ENCODE measurements around the gene EXOSC5. TPM values are rescaled to one million over a fixed set of nuclear protein-coding genes. Genes with fewer than 3 reads are reported as not detected.
A peak's percentile ranks its signal among the peaks of the same experiment; 100 is the strongest.

EXOSC5 gene
- total and polyA plus RNA-seq, 2 of the 13 experiments (the other 11 are each of a cell fraction or from before 2014, with no cell fraction given) = 24.1 to 26.5 TPM

DNA sequence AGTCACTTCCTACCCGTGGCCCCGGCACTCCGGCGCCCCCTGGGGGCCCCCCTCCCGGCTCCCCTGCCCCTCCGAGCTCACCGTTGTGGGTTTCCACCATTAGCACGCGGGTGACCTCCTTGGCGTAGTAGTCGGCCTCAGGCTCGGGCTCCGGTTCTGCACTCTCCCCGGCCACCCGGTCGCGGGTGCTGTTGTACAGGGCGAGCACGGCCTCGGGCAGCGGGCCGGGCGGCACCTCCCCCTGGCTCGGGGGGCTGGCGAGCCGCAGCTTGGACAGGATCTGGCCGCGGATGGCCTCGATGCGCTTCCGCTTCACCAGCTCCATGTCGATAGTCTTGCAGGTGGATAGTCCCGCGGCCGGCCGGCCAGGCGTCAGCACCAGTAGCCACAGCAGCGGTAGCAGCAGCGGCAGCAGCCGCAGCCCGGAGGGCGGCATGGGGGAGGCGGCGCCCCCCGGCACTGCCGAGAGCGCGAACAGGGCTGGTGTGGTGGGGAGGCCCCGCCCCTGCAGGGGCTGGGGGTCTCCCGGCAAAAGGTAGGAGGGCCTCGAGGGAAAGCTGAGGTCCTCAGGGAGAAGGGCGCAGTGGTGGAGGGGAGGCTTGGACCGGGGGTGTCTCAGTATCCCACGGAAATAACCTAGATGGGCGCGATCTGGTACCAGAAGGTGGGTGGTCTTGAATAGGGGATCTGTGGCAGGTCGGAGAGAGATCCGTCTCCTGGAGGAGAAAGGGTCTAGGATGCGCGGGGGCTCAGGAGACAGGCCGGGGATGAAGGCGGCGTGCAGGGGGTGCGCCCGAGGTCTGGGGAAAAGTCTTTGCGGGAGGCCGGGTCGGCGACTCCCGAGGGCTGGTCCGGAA lies 44.3 kb downstream of the EXOSC5 start (continued):
- TF ChIP-seq ZNF484 (CRISPR knock-in tag; IDR thresholded peaks at IDR 0.05; ENCODE audit: borderline replicate concordance, low read depth) (no peak), ATAD3A (CRISPR knock-in tag; IDR thresholded peaks at IDR 0.05) (no peak), ZNF792 (CRISPR knock-in tag; IDR thresholded peaks at IDR 0.05) (no peak), ZSCAN31 (CRISPR knock-in tag; IDR thresholded peaks at IDR 0.05; ENCODE audit: low read depth) (no peak; the same call in none of the 2 replicates), ZNF260 (CRISPR knock-in tag; IDR thresholded peaks at IDR 0.05; ENCODE audit: borderline replicate concordance, low read depth) (no peak), DNMT3B (CRISPR knock-in tag; conservative IDR thresholded peaks at IDR 0.05) (no peak), SP5 (CRISPR knock-in tag; IDR thresholded peaks at IDR 0.05; ENCODE audit: borderline replicate concordance, low read depth) (no peak), TAF15 (IDR thresholded peaks at IDR 0.05; ENCODE audit: low read depth, low read length, poor library complexity, severe bottlenecking) (no peak), ZNF567 (CRISPR knock-in tag; IDR thresholded peaks at IDR 0.05; ENCODE audit: borderline replicate concordance) (no peak), ZNF747 (CRISPR knock-in tag; IDR thresholded peaks at IDR 0.05; ENCODE audit: borderline replicate concordance) (no peak), ZNF878 (CRISPR knock-in tag; IDR thresholded peaks at IDR 0.05) (0 out of 2 replicates have a peak, but pooled peaks have one; percentile 47), MXI1 (IDR thresholded peaks at IDR 0.05; ENCODE audit: borderline replicate concordance, low read depth, low read length) (no peak; the same call in 2 of the 3 replicates), SRF (IDR thresholded peaks at IDR 0.05; ENCODE audit: low read depth, low read length) (no peak), PTBP1 (IDR thresholded peaks at IDR 0.05; ENCODE audit: low read depth, low read length, poor library complexity, severe bottlenecking) (no peak), IRX3 (CRISPR knock-in tag; IDR thresholded peaks at IDR 0.05; ENCODE audit: borderline replicate concordance, low read depth) (no peak), PAX8 (CRISPR knock-in tag; IDR thresholded peaks at IDR 0.05; ENCODE audit: borderline replicate concordance) (no peak), HMG20B (CRISPR knock-in tag; conservative IDR thresholded peaks at IDR 0.05) (no peak), ZFP1 (CRISPR knock-in tag; IDR thresholded peaks at IDR 0.05) (no peak), PCBP2 (optimal IDR thresholded peaks at IDR 0.05; ENCODE audit: low read depth, low read length, poor library complexity, severe bottlenecking) (no peak), HNRNPUL1 (IDR thresholded peaks at IDR 0.05; ENCODE audit: low read depth, low read length) (no peak), ATF7-NPFF (CRISPR knock-in tag; IDR thresholded peaks at IDR 0.05; ENCODE audit: low read depth) (no peak), TSC22D2 (CRISPR knock-in tag; IDR thresholded peaks at IDR 0.05; ENCODE audit: borderline replicate concordance) (no peak), RELA (CRISPR knock-in tag; IDR thresholded peaks at IDR 0.05) (no peak)
- TF ChIP-seq, protein P1, sequence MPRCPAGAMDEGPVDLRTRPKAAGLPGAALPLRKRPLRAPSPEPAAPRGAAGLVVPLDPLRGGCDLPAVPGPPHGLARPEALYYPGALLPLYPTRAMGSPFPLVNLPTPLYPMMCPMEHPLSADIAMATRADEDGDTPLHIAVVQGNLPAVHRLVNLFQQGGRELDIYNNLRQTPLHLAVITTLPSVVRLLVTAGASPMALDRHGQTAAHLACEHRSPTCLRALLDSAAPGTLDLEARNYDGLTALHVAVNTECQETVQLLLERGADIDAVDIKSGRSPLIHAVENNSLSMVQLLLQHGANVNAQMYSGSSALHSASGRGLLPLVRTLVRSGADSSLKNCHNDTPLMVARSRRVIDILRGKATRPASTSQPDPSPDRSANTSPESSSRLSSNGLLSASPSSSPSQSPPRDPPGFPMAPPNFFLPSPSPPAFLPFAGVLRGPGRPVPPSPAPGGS (CRISPR knock-in tag; IDR thresholded peaks at IDR 0.05) = no peak
- TF ChIP-seq, protein P2, sequence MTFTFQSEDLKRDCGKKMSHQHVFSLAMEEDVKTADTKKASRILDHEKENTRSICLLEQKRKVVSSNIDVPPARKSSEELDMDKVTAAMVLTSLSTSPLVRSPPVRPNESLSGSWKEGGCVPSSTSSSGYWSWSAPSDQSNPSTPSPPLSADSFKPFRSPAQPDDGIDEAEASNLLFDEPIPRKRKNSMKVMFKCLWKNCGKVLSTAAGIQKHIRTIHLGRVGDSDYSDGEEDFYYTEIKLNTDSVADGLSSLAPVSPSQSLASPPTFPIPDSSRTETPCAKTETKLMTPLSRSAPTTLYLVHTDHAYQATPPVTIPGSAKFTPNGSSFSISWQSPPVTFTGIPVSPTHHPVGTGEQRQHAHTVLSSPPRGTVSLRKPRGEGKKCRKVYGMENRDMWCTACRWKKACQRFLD (CRISPR knock-in tag; IDR thresholded peaks at IDR 0.05; ENCODE audit: borderline replicate concordance) = peak; percentile 57; the same call in 1 of the 2 replicates
- TF ChIP-seq, protein P3, sequence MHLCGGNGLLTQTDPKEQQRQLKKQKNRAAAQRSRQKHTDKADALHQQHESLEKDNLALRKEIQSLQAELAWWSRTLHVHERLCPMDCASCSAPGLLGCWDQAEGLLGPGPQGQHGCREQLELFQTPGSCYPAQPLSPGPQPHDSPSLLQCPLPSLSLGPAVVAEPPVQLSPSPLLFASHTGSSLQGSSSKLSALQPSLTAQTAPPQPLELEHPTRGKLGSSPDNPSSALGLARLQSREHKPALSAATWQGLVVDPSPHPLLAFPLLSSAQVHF (CRISPR knock-in tag; IDR thresholded peaks at IDR 0.05) = 0 out of 2 replicates have a peak, but pooled peaks have one; percentile 37
- TF ChIP-seq, protein P4, sequence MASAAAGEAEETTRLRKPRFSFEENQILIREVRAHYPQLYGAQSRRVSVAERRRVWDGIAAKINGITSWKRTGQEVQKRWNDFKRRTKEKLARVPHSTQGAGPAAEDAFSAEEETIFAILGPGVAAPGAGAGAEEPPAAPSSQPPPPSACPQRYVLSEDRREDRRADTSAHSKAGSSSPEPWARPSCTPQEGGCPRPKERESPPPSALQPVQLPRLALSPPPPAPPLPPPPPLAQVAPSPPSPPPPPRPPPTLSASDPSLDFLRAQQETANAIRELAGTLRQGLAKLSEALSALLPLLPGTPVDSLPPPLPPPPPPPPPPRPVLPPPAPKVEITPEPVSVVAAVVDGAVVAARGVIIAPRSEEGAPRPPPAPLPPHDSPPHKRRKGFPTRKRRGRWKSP (CRISPR knock-in tag; IDR thresholded peaks at IDR 0.05) = peak; percentile 66
